Upper lobe of right lung (tissue), 1 donor: ENCODE data around the gene GGT6. TPM values are rescaled to one million over a fixed set of nuclear protein-coding genes. Genes with fewer than 3 reads are reported as not detected.
"Not testable (repeated sequence)": the region's sequence is repeated elsewhere in the genome, so short reads cannot be mapped to it uniquely, and the experiment has no call there.

Source experiments
- ATAC-seq: fragments of 200-7000 bp; cut with Tn5 transposase; one replicate; pipeline ENCODE4 v1.9.1; 2020; ENCODE audit warnings: mild to moderate bottlenecking, moderate library complexity
- DNase-seq: peaks from one replicate; pipeline ENCODE4 v3.0.0-alpha.2; 2020
- H3K27ac ChIP-seq: fragments of 200-600 bp; one replicate; pipeline ENCODE4 v1.8.0; 2022
- H3K27me3 ChIP-seq: fragments of 200-600 bp; one replicate; pipeline ENCODE4 v1.8.0; 2022; ENCODE audit warnings: mild to moderate bottlenecking
- H3K36me3 ChIP-seq: fragments of 200-600 bp; one replicate; pipeline ENCODE4 v1.8.0; 2022
- H3K4me1 ChIP-seq: fragments of 200-600 bp; one replicate; pipeline ENCODE4 v1.8.0; 2022
- H3K4me3 ChIP-seq: fragments of 200-600 bp; one replicate; pipeline ENCODE4 v1.8.0; 2022; ENCODE audit warnings: mild to moderate bottlenecking
- H3K9me3 ChIP-seq: fragments of 200-600 bp; one replicate; pipeline ENCODE4 v1.8.0; 2022
- CTCF ChIP-seq: fragments of 200-600 bp; IDR thresholded peaks from one replicate; pipeline ENCODE4 v1.8.0; 2022; ENCODE audit warnings: antibody characterized with exemption
- intact Hi-C: fragments of 100-400 bp; cut with DNase I; formaldehyde crosslinking; loops from one replicate; pipeline ENCODE4 v1.11.0; 2022
- total RNA-seq: library from RNA; stranded (reverse); fragmentation: NEBNext Ultra II Directional; extraction: Animal tissue kit (Norgen Biotek cat#: 25700); gene quantifications from one replicate; pipeline ENCODE4 v1.2.1, GENCODE V29; 2021
- donor health status: DM: no; HTN: yes; CAD: no; lungs with severe emphysema.

GGT6 gene
- total RNA-seq, 1 donor from 2014 or later, result 5.6 TPM

GRCh38 chr17:4594406-4594805 is 34.0 kb upstream of the GGT6 start:
- ATAC-seq, result no peak

GRCh38 chr17:4593021-4593421 is 32.6 kb upstream of the GGT6 start:
- no peak for TF ChIP-seq CTCF
- Histone ChIP-seq H3K36me3 (no peaks in the 10 kb centered on the region), H3K4me1 (peaks cover 14% of the 10 kb centered on the region), H3K4me3 (no peak overlapping the region), H3K27ac (no peak overlapping the region), H3K9me3 (no peaks in the 10 kb centered on the region), H3K27me3 (no peaks in the 10 kb centered on the region)
- intact Hi-C loops, result no loop called here
- no peak for ATAC-seq
- no peak for DNase-seq

More at GRCh38 chr17:4594406-4594805, 34.0 kb upstream of the GGT6 start:
- Histone ChIP-seq H3K36me3 (no peaks in the 10 kb centered on the region), H3K4me1 (peaks cover 18% of the 10 kb centered on the region), H3K4me3 (no peak overlapping the region), H3K27me3 (no peaks in the 10 kb centered on the region), H3K27ac (no peak overlapping the region), H3K9me3 (no peaks in the 10 kb centered on the region)
- no peak for TF ChIP-seq CTCF
- no peak for DNase-seq
- intact Hi-C loops, result no loop called here

GRCh38 chr17:4592240-4593005 is 32.0 kb upstream of the GGT6 start:
- Histone ChIP-seq H3K4me1 (peaks cover 14% of the 10 kb centered on the region), H3K9me3 (no peaks in the 10 kb centered on the region), H3K27ac (no peak overlapping the region), H3K36me3 (no peaks in the 10 kb centered on the region), H3K4me3 (no peak overlapping the region), H3K27me3 (no peaks in the 10 kb centered on the region)
- ATAC-seq (no peak), DNase-seq (no peak)
- no peak for TF ChIP-seq CTCF
- intact Hi-C loops, result no loop called here

- H3K36me3 ChIP-seq, result no peaks in the 10 kb centered on the region
- peak; percentile 64 for ATAC-seq
Observed at GRCh38 chr17:4591529-4591928, 31.2 kb upstream of the GGT6 start.

GRCh38 chr17:4590981-4591453 is 30.6 kb upstream of the GGT6 start:
- TF ChIP-seq CTCF, result no peak
- intact Hi-C loops, result no loop called here
- Histone ChIP-seq H3K27me3 (no peaks in the 10 kb centered on the region), H3K27ac (peak overlapping the region; percentile 45), H3K9me3 (no peaks in the 10 kb centered on the region), H3K4me1 (peaks cover 14% of the 10 kb centered on the region), H3K4me3 (no peak overlapping the region), H3K36me3 (no peaks in the 10 kb centered on the region)
- ATAC-seq, result no peak
- no peak for DNase-seq

More at GRCh38 chr17:4591529-4591928, 31.2 kb upstream of the GGT6 start:
- Histone ChIP-seq H3K4me1 (peaks cover 14% of the 10 kb centered on the region), H3K27ac (peak overlapping the region; percentile 45), H3K27me3 (no peaks in the 10 kb centered on the region), H3K4me3 (no peak overlapping the region), H3K9me3 (no peaks in the 10 kb centered on the region)
- no peak for TF ChIP-seq CTCF
- intact Hi-C loops, result no loop called here
- DNase-seq, result no peak

- DNase-seq, H3K9me3 ChIP-seq, H3K4me3 ChIP-seq, H3K4me1 ChIP-seq, H3K36me3 ChIP-seq, intact Hi-C loops, ATAC-seq, H3K27ac ChIP-seq, H3K27me3 ChIP-seq: not testable (repeated sequence)
Observed at GRCh38 chr17:4590042-4590441, 29.7 kb upstream of the GGT6 start.
